K562 (cell line): ENCODE data around the gene GPC3. TPM values are rescaled to one million over a fixed set of nuclear protein-coding genes. Genes with fewer than 3 reads are reported as not detected.

Experiments used
- ATAC-seq: fragments of 200-7000 bp; cut with Tn5 transposase; 3 replicates; pipeline ENCODE4 v1.9.1; 2020; ENCODE audit warnings: moderate library complexity
- BruUV-seq: library from RNA; stranded (reverse); fragments of 400-500 nt; replicated peaks from 2 replicates; lab custom pipeline; 2021; lab: Mats Ljungman, UMichigan
- CTCF ChIA-PET: fragments of 300-600 bp; formaldehyde crosslinking; extraction: SDS; loops from one replicate; lab custom pipeline; 2021; ENCODE audit warnings: low intra/inter-chr PET ratio; lab: Yijun Ruan, JAX
- POLR2A ChIA-PET: fragments of 300-600, 350-650 bp; sonication (Branson Sonifier 250); formaldehyde crosslinking; extraction: SDS; loops from one replicate; lab custom pipeline; 2021; ENCODE audit warnings: antibody characterized with exemption, inconsistent platforms; lab: Yijun Ruan, JAX
- DNase-seq, 4 experiments: peaks; one replicate each; pipeline versions ENCODE4 v3.0.0 to v3.0.0-alpha.2; 2011 to 2018; ENCODE audit warnings: low spot score in 3 of 4, mixed read lengths in 3 of 4; ENCODE audit errors: extremely low read depth in 1 of 4
- FAIRE-seq: peaks from 2 replicates; lab custom pipeline; 2011; peaks lifted over from hg19 to GRCh38; lab: Jason Lieb, UNC
- H2AFZ ChIP-seq: 2 replicates; pipeline ENCODE4 v1.6.0; 2011; ENCODE audit warnings: low read depth, low read length, control low read depth, inconsistent platforms
- H3K27ac ChIP-seq: fragments of 200-600 bp; 3 replicates; pipeline ENCODE4 v1.8.0; 2011; ENCODE audit warnings: low read depth, mild to moderate bottlenecking, control low read depth, inconsistent platforms, low read length, moderate library complexity, mixed read lengths; ENCODE audit errors: extremely low read depth
- H3K27me3 ChIP-seq, 2 experiments: fragments of 300-600 bp in 1 of 2; 2 replicates in 1 of 2; 3 replicates in 1 of 2; pipeline versions ENCODE4 v1.6.0 to v1.8.0; 2011; ENCODE audit warnings: inconsistent platforms in 2 of 2, low read length in 2 of 2, mild to moderate bottlenecking in 1 of 2, mixed read lengths in 1 of 2, moderate library complexity in 1 of 2; ENCODE audit not compliant: control insufficient read depth in 2 of 2, insufficient read depth in 2 of 2
- H3K36me3 ChIP-seq: fragments of 300-600 bp; 3 replicates; pipeline ENCODE4 v1.8.0; 2011; ENCODE audit warnings: mild to moderate bottlenecking, low read length, inconsistent platforms; ENCODE audit not compliant: control insufficient read depth, insufficient read depth
- H3K4me1 ChIP-seq, 2 experiments: fragments of 200-600 bp in 1 of 2; replicated peaks in 1 of 2; 2 replicates in 1 of 2; 3 replicates in 1 of 2; pipeline versions ENCODE4 v1.5.1 to v1.8.0; 2011; ENCODE audit warnings: inconsistent platforms in 2 of 2, low read length in 2 of 2, mild to moderate bottlenecking in 1 of 2, mixed read lengths in 1 of 2, moderate library complexity in 1 of 2; ENCODE audit not compliant: control insufficient read depth in 2 of 2, insufficient read depth in 2 of 2
- H3K4me2 ChIP-seq: 2 replicates; pipeline ENCODE4 v1.6.1; 2011; ENCODE audit warnings: low read length, control low read depth, inconsistent platforms, mixed read lengths; ENCODE audit not compliant: insufficient read depth
- H3K4me3 ChIP-seq: fragments of 200-600 bp; sonication (generic), shearing (Covaris generic); 2 replicates; pipeline ENCODE4 v1.5.1; 2016; ENCODE audit warnings: control low read depth, inconsistent platforms
- H3K79me2 ChIP-seq: fragments of 200-600 bp; 3 replicates; pipeline ENCODE4 v1.8.0; 2011; ENCODE audit warnings: low read length, inconsistent platforms; ENCODE audit not compliant: control insufficient read depth, insufficient read depth
- H3K9ac ChIP-seq, 2 experiments: 2 replicates each; pipeline versions ENCODE4 v1.6.0 to v1.6.1; 2011; ENCODE audit warnings: low read depth in 2 of 2, low read length in 2 of 2, control low read depth in 1 of 2, inconsistent platforms in 1 of 2, mild to moderate bottlenecking in 1 of 2, mixed read lengths in 1 of 2; ENCODE audit not compliant: insufficient read depth in 1 of 2
- H3K9me1 ChIP-seq: one replicate; pipeline ENCODE4 v1.6.0; 2011; ENCODE audit warnings: inconsistent platforms, mild to moderate bottlenecking, low read length, moderate library complexity; ENCODE audit not compliant: control insufficient read depth, insufficient read depth
- H3K9me3 ChIP-seq: replicated peaks from 2 replicates; pipeline ENCODE4 v1.5.1; 2011; ENCODE audit warnings: low read depth, low read length, inconsistent platforms; ENCODE audit not compliant: control insufficient read depth, insufficient read depth
- H4K20me1 ChIP-seq: replicated peaks from 2 replicates; pipeline ENCODE4 v1.6.1; 2011; ENCODE audit warnings: low read length, inconsistent platforms, mixed read lengths; ENCODE audit not compliant: control insufficient read depth, insufficient read depth
- ASH1L ChIP-seq: fragments of 450-650 bp; IDR thresholded peaks from 2 replicates; pipeline ENCODE4 v1.6.1; 2018; ENCODE audit warnings: borderline replicate concordance, mild to moderate bottlenecking, low read depth; ENCODE audit not compliant: partially characterized antibody
- CHCHD3 ChIP-seq: fragments of 250-450 bp; sonication (Bioruptor Pico); IDR thresholded peaks from 2 replicates; pipeline ENCODE4 v2.1.2; 2022; ENCODE audit warnings: mild to moderate bottlenecking
- ESRRB ChIP-seq: fragments of 250-450 bp; sonication (Bioruptor Pico); IDR thresholded peaks from 2 replicates; pipeline ENCODE4 v1.5.0; 2020; ENCODE audit warnings: mild to moderate bottlenecking, moderate library complexity, borderline replicate concordance
- NFIC ChIP-seq: fragments of 450-650 bp; IDR thresholded peaks from 2 replicates; pipeline ENCODE4 v1.6.1; 2017; ENCODE audit warnings: mild to moderate bottlenecking, inconsistent platforms
- TAF9B ChIP-seq: fragments of 450-650 bp; IDR thresholded peaks from 2 replicates; pipeline ENCODE4 v1.6.1; 2018; ENCODE audit warnings: mild to moderate bottlenecking; ENCODE audit not compliant: partially characterized antibody
- ZBTB43 ChIP-seq: sonication (generic); formaldehyde crosslinking; IDR thresholded peaks from 2 replicates; pipeline ENCODE4 v1.8.0; 2023; ENCODE audit warnings: mild to moderate bottlenecking, missing genetic modification reagents
- ZNF699 ChIP-seq: fragments of 250-450 bp; sonication (Bioruptor Pico); IDR thresholded peaks from 2 replicates; pipeline ENCODE4 v1.8.0; 2021; ENCODE audit warnings: mild to moderate bottlenecking, moderate library complexity; ENCODE audit not compliant: insufficient replicate concordance
- WGBS: fragments of 100-300 bp; shearing (Covaris generic); methylation state at CpG from one replicate; pipeline ENCODE4 v1.1.6; 2016; ENCODE audit warnings: low coverage, mixed read lengths; ENCODE audit not compliant: insufficient coverage; ENCODE audit errors: missing lambda C conversion rate; 5-methylcytosine and 5-hydroxymethylcytosine counted together
- in situ Hi-C: fragments of 300-500 bp; cut with MboI; formaldehyde crosslinking; loops from 4 replicates; pipeline ENCODE4 v1.15.0; 2018; ENCODE audit warnings: inconsistent platforms, mixed read lengths
- intact Hi-C: fragments of 100-400 bp; cut with micrococcal nuclease; formaldehyde crosslinking; loops from 2 replicates; pipeline ENCODE4 v1.14.2; 2022
- polyA plus RNA-seq, 8 experiments: library from polyadenylated mRNA; depleted of rRNA in 4 of 8; stranded (reverse) in 5 of 8; unstranded in 3 of 8; fragments of >200 nt; fragmentation: Nextera tagmentation in 2 of 8; fragmentation: Illumina TruSeq in 1 of 8; extraction: Ambion mirVana in 2 of 8; extraction: Trizol in 1 of 8; gene quantifications; 2 replicates each; pipeline versions ENCODE4 v1.2.1 to v1.2.3, GENCODE V29; 2011 to 2014; ENCODE audit warnings: inconsistent platforms in 1 of 8, missing spikeins in 1 of 8
- total RNA-seq, 7 experiments: library from RNA; depleted of rRNA in 6 of 7; stranded (reverse); fragments of >200 nt in 6 of 7; fragmentation: Illumina TruSeq in 2 of 7; extraction: Trizol in 2 of 7; gene quantifications; 2 replicates each; pipeline versions ENCODE4 v1.2.1 to v1.2.3, GENCODE V29; 2011 to 2021; ENCODE audit warnings: low replicate concordance in 1 of 7
- TF ChIP-seq, protein P1 (sequence below): fragments of 450-650 bp; IDR thresholded peaks from 2 replicates; pipeline ENCODE4 v1.6.1; 2016; ENCODE audit warnings: mild to moderate bottlenecking, moderate library complexity
- TF ChIP-seq, protein P2 (sequence below): fragments of 250-450 bp; sonication (Bioruptor Pico); IDR thresholded peaks from 2 replicates; pipeline ENCODE4 v1.8.0; 2021; ENCODE audit warnings: borderline replicate concordance, mild to moderate bottlenecking, moderate library complexity; ENCODE audit not compliant: poor library complexity, severe bottlenecking

The GPC3 gene
- total and polyA plus RNA-seq, 9 of the 15 experiments (the other 6 are each of a cell fraction or from before 2014, with no cell fraction given): 0.42 TPM; not detected in 8

- no peaks in the 10 kb centered on the region for H4K20me1 ChIP-seq
- POLR2A ChIA-PET: interaction anchor here (0.6 kb wide), 1 partner anchor 1485 kb away, joined by 3 read pairs; no protein-coding TSS in a partner anchor
- no peak for ATAC-seq
- no TSS peak for BruUV-seq
- no peaks in the 10 kb centered on the region for H3K9me3 ChIP-seq
- no peaks in the 10 kb centered on the region for H3K79me2 ChIP-seq
- 0% methylated on average over 1 of the region's 1 CpG for WGBS
- no peak overlapping the region for H2AFZ ChIP-seq
- no peak overlapping the region for H3K27ac ChIP-seq
- no peaks in the 10 kb centered on the region for H3K36me3 ChIP-seq
- H3K4me1 ChIP-seq: peaks cover 0 to 9% of the 10 kb centered on the region in 2 experiments; a peak in 2 of 5 replicates
- FAIRE-seq: no peak
- no peak overlapping the region for H3K9ac ChIP-seq
- peaks cover 4 to 12% of the 10 kb centered on the region in 2 experiments; a peak in 4 of 5 replicates for H3K27me3 ChIP-seq
- CTCF ChIA-PET: no interaction called here
- no peaks in the 10 kb centered on the region for H3K9me1 ChIP-seq
- no peak overlapping the region for H3K4me3 ChIP-seq
- intact Hi-C loops (no loop called here), in situ Hi-C loops (no loop called here)
- H3K4me2 ChIP-seq: no peak overlapping the region
- DNase-seq: no peak
- TF ChIP-seq TAF9B (no peak), CHCHD3 (CRISPR knock-in tag) (no peak), ASH1L (no peak), ZNF699 (no peak), NFIC (no peak), ZBTB43 (no peak), ESRRB (CRISPR knock-in tag) (no peak)
- TF ChIP-seq, protein P1, sequence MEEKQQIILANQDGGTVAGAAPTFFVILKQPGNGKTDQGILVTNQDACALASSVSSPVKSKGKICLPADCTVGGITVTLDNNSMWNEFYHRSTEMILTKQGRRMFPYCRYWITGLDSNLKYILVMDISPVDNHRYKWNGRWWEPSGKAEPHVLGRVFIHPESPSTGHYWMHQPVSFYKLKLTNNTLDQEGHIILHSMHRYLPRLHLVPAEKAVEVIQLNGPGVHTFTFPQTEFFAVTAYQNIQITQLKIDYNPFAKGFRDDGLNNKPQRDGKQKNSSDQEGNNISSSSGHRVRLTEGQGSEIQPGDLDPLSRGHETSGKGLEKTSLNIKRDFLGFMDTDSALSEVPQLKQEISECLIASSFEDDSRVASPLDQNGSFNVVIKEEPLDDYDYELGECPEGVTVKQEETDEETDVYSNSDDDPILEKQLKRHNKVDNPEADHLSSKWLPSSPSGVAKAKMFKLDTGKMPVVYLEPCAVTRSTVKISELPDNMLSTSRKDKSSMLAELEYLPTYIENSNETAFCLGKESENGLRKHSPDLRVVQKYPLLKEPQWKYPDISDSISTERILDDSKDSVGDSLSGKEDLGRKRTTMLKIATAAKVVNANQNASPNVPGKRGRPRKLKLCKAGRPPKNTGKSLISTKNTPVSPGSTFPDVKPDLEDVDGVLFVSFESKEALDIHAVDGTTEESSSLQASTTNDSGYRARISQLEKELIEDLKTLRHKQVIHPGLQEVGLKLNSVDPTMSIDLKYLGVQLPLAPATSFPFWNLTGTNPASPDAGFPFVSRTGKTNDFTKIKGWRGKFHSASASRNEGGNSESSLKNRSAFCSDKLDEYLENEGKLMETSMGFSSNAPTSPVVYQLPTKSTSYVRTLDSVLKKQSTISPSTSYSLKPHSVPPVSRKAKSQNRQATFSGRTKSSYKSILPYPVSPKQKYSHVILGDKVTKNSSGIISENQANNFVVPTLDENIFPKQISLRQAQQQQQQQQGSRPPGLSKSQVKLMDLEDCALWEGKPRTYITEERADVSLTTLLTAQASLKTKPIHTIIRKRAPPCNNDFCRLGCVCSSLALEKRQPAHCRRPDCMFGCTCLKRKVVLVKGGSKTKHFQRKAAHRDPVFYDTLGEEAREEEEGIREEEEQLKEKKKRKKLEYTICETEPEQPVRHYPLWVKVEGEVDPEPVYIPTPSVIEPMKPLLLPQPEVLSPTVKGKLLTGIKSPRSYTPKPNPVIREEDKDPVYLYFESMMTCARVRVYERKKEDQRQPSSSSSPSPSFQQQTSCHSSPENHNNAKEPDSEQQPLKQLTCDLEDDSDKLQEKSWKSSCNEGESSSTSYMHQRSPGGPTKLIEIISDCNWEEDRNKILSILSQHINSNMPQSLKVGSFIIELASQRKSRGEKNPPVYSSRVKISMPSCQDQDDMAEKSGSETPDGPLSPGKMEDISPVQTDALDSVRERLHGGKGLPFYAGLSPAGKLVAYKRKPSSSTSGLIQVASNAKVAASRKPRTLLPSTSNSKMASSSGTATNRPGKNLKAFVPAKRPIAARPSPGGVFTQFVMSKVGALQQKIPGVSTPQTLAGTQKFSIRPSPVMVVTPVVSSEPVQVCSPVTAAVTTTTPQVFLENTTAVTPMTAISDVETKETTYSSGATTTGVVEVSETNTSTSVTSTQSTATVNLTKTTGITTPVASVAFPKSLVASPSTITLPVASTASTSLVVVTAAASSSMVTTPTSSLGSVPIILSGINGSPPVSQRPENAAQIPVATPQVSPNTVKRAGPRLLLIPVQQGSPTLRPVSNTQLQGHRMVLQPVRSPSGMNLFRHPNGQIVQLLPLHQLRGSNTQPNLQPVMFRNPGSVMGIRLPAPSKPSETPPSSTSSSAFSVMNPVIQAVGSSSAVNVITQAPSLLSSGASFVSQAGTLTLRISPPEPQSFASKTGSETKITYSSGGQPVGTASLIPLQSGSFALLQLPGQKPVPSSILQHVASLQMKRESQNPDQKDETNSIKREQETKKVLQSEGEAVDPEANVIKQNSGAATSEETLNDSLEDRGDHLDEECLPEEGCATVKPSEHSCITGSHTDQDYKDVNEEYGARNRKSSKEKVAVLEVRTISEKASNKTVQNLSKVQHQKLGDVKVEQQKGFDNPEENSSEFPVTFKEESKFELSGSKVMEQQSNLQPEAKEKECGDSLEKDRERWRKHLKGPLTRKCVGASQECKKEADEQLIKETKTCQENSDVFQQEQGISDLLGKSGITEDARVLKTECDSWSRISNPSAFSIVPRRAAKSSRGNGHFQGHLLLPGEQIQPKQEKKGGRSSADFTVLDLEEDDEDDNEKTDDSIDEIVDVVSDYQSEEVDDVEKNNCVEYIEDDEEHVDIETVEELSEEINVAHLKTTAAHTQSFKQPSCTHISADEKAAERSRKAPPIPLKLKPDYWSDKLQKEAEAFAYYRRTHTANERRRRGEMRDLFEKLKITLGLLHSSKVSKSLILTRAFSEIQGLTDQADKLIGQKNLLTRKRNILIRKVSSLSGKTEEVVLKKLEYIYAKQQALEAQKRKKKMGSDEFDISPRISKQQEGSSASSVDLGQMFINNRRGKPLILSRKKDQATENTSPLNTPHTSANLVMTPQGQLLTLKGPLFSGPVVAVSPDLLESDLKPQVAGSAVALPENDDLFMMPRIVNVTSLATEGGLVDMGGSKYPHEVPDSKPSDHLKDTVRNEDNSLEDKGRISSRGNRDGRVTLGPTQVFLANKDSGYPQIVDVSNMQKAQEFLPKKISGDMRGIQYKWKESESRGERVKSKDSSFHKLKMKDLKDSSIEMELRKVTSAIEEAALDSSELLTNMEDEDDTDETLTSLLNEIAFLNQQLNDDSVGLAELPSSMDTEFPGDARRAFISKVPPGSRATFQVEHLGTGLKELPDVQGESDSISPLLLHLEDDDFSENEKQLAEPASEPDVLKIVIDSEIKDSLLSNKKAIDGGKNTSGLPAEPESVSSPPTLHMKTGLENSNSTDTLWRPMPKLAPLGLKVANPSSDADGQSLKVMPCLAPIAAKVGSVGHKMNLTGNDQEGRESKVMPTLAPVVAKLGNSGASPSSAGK: no peak
- TF ChIP-seq, protein P2, sequence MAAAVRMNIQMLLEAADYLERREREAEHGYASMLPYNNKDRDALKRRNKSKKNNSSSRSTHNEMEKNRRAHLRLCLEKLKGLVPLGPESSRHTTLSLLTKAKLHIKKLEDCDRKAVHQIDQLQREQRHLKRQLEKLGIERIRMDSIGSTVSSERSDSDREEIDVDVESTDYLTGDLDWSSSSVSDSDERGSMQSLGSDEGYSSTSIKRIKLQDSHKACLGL (CRISPR knock-in tag): no peak
These were observed 4.6 kb upstream of the GPC3 start for GRCh38 chrX:133989993-133990392.
